Effector CD8-positive, alpha-beta T cell (primary cell): ENCODE data around the gene PLEKHJ1.

ENCODE experiments used
- DNase-seq: peaks from one replicate; lab custom pipeline; 2025; lab: John Stamatoyannopoulos, UW

The PLEKHJ1 gene

DNA sequence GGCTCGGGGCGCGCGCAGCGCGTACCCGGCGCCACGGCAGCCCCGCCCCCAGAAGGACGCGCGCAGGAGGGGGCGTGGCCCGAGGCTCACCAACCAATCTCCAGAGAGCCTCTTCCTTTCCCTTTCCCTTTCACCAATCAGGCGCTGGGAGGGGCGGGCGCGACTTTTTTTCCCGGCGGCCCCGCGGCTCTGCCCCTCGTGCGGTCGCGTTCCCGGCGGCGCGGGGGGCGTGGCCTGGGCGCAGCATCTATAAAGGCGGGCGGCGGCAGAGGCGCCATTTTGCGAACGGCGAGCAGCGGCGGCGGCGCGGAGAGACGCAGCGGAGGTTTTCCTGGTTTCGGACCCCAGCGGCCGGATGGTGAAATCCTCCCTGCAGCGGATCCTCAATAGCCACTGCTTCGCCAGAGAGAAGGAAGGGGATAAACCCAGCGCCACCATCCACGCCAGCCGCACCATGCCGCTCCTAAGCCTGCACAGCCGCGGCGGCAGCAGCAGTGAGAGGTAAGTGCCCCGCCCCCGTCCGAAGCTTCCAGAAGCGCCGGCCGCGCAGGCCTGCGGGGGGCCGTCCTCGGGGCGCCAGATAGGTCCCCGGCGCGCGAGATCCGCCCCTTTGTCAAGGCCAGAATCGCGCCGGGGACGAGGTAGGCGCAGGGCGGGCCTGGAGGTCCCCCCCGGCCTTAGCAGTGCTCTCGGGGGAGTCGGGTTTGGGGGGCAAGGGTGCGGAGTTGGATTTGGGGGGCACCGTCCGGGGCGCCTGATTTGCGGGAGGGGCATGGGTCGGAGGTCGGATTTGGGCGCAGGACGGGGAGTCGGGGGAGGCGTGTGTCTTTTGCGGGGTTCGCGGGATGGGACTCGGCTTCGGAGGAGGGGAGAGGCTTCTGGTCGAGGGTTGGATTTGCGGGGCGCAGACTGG is 33.4 kb upstream of the PLEKHJ1 start:
- DNase-seq, result peak; percentile 98

DNA sequence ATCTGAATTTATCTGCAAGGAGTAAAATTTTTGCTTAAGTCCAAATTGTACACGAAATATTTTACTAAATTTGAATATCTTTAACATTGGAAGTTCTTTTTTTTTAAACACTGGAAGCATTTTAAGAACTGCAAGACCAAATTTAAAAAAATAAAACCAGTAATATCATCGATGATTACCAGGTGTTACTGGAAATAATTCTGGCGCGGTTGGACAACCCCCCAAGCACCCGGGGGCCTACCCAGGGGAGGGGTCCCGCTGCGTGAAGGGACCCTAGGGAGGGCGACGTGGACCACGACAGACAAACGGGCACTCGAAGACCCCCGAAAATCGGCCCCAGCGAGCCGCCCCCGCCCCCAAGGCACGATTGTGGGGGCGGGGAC is 32.7 kb upstream of the PLEKHJ1 start:
- no peak for DNase-seq

- no peak for DNase-seq
These were observed 32.3 kb upstream of the PLEKHJ1 start for GRCh38 chr19:2268480-2268830.

- DNase-seq, result peak; percentile 14
These were observed 30.3 kb upstream of the PLEKHJ1 start for GRCh38 chr19:2266183-2266993.

GRCh38 chr19:2261438-2262172 is 25.5 kb upstream of the PLEKHJ1 start:
- DNase-seq, result peak; percentile 22

DNA sequence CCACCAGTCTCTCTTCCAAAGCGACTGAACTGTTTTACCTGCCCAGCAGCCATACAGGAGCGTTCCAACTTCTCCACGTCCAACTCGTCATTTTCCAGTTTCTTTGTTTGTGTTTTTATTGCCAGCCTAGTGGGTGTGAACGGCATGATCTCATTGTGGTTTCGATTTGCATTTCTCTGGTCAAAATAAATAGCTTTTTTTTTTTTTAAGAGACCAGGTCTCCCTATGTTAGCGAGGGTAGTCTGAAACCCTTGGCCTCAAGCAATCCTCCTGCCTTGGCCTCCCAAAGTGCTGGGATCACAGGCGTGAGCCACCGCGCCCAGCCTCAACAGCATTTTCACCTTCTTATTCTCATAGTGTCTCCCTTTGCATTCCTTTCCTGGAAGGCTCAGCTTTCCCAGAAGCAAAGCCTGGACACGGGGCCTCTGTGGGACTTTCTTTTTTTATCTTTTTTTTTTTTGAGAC is 24.2 kb upstream of the PLEKHJ1 start:
- DNase-seq, result no peak

- DNase-seq, result no peak
These were observed 23.2 kb upstream of the PLEKHJ1 start for GRCh38 chr19:2259336-2259735.

GRCh38 chr19:2255982-2256685 is 20.0 kb upstream of the PLEKHJ1 start, which contains the start of gene JSRP1:
TSS of gene JSRP1 (minus strand) at chr19:2256417. CDS start at chr19:2255314, 1,103 bp downstream.
- DNase-seq, result no peak

- no peak for DNase-seq
These were observed 19.1 kb upstream of the PLEKHJ1 start for GRCh38 chr19:2255112-2255845.

GRCh38 chr19:2254064-2254872 is 18.1 kb upstream of the PLEKHJ1 start:
- no peak for DNase-seq

- DNase-seq, result peak; percentile 33
These were observed 17.3 kb upstream of the PLEKHJ1 start for GRCh38 chr19:2253106-2254063.

DNA sequence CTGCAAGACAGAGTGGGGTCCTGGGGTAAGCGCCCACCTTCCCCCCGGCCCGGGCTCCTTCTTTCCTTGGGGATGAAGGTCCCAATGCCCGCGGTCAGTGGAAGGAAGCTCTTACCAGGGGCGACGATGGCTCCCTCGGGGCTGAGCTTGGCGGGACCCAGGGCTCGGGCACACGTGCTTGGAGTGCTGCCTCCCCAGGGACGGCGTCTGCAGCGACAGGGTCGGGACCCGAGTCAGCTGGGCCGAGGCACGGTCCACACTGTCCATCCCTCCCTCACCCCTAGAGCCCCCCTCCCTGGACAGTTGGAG is 16.6 kb upstream of the PLEKHJ1 start:
- no peak for DNase-seq

DNA sequence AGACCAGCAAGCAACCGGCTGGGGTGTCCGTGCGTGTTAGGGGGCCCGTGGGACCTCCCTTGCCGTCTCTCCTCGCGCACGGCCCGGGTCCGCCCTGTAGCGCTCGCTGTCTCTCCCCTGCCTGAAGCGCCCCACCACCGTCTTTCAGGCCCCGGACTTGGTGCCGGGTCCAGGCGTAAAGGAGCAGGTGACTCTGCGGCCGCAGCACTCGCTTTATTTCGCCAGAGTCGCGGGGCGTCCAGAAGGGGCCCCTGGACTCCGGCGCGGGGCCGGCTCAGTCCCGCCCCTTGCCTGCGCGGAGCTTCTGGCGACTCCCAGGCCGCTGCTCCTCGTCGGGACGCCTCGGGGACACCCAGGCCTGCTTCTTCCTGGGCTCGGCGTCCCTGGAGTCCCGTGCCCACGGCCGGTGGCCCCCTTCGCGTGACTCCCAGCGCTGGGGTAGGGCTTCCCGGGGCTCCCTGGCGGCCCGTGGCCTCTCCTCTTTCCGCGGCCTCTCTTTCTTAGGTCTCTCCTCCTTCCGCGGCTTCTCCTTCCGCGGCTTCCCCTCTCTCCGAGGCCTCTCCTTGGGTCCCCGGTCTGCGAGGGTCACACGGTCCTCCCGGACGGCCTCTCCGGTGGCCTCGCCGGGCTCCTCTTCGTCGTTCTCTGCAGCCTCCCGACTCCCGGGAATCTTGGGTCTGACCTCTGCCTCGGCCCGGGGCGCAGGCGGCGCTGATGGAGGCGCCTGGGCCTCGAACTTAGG is 16.1 kb upstream of the PLEKHJ1 start:
- no peak for DNase-seq

DNA sequence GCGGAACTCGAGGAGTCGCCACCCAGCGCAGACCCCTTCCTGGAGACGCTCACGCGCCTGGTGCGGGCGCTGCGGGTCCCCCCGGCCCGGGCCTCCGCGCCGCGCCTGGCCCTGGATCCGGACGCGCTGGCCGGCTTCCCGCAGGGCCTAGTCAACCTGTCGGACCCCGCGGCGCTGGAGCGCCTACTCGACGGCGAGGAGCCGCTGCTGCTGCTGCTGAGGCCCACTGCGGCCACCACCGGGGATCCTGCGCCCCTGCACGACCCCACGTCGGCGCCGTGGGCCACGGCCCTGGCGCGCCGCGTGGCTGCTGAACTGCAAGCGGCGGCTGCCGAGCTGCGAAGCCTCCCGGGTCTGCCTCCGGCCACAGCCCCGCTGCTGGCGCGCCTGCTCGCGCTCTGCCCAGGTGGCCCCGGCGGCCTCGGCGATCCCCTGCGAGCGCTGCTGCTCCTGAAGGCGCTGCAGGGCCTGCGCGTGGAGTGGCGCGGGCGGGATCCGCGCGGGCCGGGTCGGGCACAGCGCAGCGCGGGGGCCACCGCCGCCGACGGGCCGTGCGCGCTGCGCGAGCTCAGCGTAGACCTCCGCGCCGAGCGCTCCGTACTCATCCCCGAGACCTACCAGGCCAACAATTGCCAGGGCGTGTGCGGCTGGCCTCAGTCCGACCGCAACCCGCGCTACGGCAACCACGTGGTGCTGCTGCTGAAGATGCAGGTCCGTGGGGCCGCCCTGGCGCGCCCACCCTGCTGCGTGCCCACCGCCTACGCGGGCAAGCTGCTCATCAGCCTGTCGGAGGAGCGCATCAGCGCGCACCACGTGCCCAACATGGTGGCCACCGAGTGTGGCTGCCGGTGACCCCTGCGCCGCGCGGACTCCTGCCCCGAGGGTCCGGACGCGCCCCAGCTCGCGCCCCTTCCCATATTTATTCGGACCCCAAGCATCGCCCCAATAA is 15.3 kb upstream of the PLEKHJ1 start:
- DNase-seq, result no peak

- DNase-seq, result no peak
These were observed 14.6 kb upstream of the PLEKHJ1 start for GRCh38 chr19:2250766-2251105.

GRCh38 chr19:2249880-2250765 is 14.0 kb upstream of the PLEKHJ1 start:
- no peak for DNase-seq
